T-helper 2 cell treated with Interferon-gamma antibody and Interleukin-4, amounts not matched to agents 100 ng/mL and 5 ng/mL, for 36 hours (primary cell): Measurements from ENCODE around the gene ADARB2. TPM values are rescaled to one million over a fixed set of nuclear protein-coding genes. Genes with fewer than 3 reads are reported as not detected.

ENCODE experiments used
- intact Hi-C: fragments of 100-400 bp; cut with micrococcal nuclease; formaldehyde crosslinking; loops from one replicate; pipeline ENCODE4 v1.15.1; 2023
- total RNA-seq: library from RNA; stranded (reverse); gene quantifications from 2 replicates; pipeline ENCODE4 v1.2.3, GENCODE V29; 2022

ADARB2 gene
- total RNA-seq, 1 donor from 2014 or later = not detected

GRCh38 chr10:1151076-1152033 is 586.0 kb downstream of the ADARB2 start:
- intact Hi-C loops = no loop called here

- intact Hi-C loops = no loop called here
These were observed 586.7 kb downstream of the ADARB2 start for GRCh38 chr10:1150638-1150955.

GRCh38 chr10:1149793-1150637 is 587.3 kb downstream of the ADARB2 start:
- intact Hi-C loops = no loop called here

- intact Hi-C loops = no loop called here
These were observed 588.3 kb downstream of the ADARB2 start for GRCh38 chr10:1148855-1149605.

GRCh38 chr10:1147810-1148209 is 589.5 kb downstream of the ADARB2 start:
- intact Hi-C loops = no loop called here

GRCh38 chr10:1142596-1142995 is 594.7 kb downstream of the ADARB2 start:
- intact Hi-C loops = no loop called here

GRCh38 chr10:1141701-1142100 is 595.6 kb downstream of the ADARB2 start:
- intact Hi-C loops = no loop called here

- intact Hi-C loops = no loop called here
These were observed 596.1 kb downstream of the ADARB2 start for GRCh38 chr10:1141261-1141660.

- intact Hi-C loops = no loop called here
These were observed 598.8 kb downstream of the ADARB2 start for GRCh38 chr10:1138529-1138928.

- intact Hi-C loops = no loop called here
These were observed 599.7 kb downstream of the ADARB2 start for GRCh38 chr10:1137499-1138163.

GRCh38 chr10:1136268-1136667 is 601.1 kb downstream of the ADARB2 start:
- intact Hi-C loops = no loop called here

GRCh38 chr10:1134156-1134555 is 603.2 kb downstream of the ADARB2 start:
- intact Hi-C loops = no loop called here

- intact Hi-C loops = no loop called here
These were observed 603.8 kb downstream of the ADARB2 start for GRCh38 chr10:1133495-1134045.

- intact Hi-C loops = no loop called here
These were observed 604.7 kb downstream of the ADARB2 start for GRCh38 chr10:1132584-1132983.

GRCh38 chr10:1130995-1131790 is 606.1 kb downstream of the ADARB2 start:
- intact Hi-C loops = no loop called here

- intact Hi-C loops = no loop called here
These were observed 607.1 kb downstream of the ADARB2 start for GRCh38 chr10:1130226-1130625.

GRCh38 chr10:1128649-1129048 is 608.7 kb downstream of the ADARB2 start:
- intact Hi-C loops = no loop called here

- intact Hi-C loops = no loop called here
These were observed 609.2 kb downstream of the ADARB2 start for GRCh38 chr10:1128115-1128514.

- intact Hi-C loops = no loop called here
These were observed 609.7 kb downstream of the ADARB2 start for GRCh38 chr10:1127629-1128028.
